PC-9 (cell line): ENCODE data around the gene TMEM125.

Experiments
- CTCF ChIP-seq: fragments of 200-600 bp; sonication (generic); conservative IDR thresholded peaks from 2 replicates; pipeline ENCODE4 v1.6.1; 2017; ENCODE audit warnings: mixed run types, antibody characterized with exemption, mild to moderate bottlenecking, moderate library complexity
- EZH2 ChIP-seq: fragments of 200-600 bp; sonication (generic); IDR thresholded peaks from 2 replicates; pipeline ENCODE4 v1.8.0; 2017; ENCODE audit warnings: antibody characterized with exemption, low read depth

- no peak for TF ChIP-seq CTCF
- no peak for TF ChIP-seq EZH2
These were observed 3.1 kb downstream of the TMEM125 start for GRCh38 chr1:43272576-43273571.
